Inflammatory macrophage (primary cell): ENCODE results near the gene TANGO2.

Source experiments
- DNase-seq, 2 donors: peaks; one replicate each; pipeline ENCODE4 v3.0.0-alpha.2; 2020 to 2022
- total RNA-seq, 18 experiments: gene quantifications; one replicate each; lab custom pipeline; 2026; ENCODE audit warnings: mixed read lengths in 6 of 18, inconsistent platforms in 2 of 18; lab: John Stamatoyannopoulos, UW

Gene TANGO2
- 21.7 to 79.2 (median 57.7) reads per million in 18 experiments for total RNA-seq

DNA sequence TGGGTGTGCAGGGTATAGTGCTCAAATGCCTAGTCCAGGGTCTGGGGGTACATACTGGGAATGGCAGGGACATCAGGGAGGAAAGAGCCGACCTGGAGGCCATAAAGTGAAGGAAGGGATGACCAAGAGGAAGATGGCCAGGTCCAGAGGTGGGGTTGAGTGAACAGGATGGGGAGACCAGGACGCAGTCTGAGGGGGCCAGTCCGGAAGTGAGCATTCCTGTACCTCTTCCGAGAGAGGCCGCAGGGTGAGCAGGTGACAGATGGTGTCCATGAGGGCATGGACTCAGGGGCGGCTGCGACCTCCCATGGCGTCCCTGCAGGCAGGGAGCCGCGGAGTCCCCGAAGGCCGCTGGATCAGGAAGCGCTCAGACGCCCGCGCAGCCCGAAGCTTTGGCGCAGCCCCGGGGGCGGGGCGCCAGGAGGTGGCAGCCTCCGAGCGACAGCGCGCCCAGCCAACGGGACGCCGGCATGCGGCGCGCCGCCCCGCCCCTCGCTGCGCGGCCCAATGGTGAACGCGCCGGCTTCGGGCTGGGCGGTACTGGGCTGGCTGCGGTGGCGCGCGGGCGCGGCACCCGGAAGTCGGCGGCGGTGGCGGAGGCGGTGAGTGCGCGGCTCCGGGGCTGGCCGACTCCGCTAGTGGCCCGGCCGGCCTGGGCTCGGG lies at the start of gene TANGO2:
Gene TANGO2, plus strand, starts transcription at position 578 of the 663 bp plus-strand sequence. CDS start 15,689 bp downstream, outside the sequence.
- DNase-seq, result peak; percentile 96

- DNase-seq, result no peak
These were observed 49.4 kb upstream of the TANGO2 start for GRCh38 chr22:19971276-19972124.

- DNase-seq, result no peak
These were observed 48.7 kb upstream of the TANGO2 start for GRCh38 chr22:19972251-19972650.

- DNase-seq, result no peak
These were observed 48.0 kb upstream of the TANGO2 start for GRCh38 chr22:19972652-19973550.

GRCh38 chr22:19973551-19974267 lies 47.2 kb upstream of the TANGO2 start:
- no peak for DNase-seq

DNA sequence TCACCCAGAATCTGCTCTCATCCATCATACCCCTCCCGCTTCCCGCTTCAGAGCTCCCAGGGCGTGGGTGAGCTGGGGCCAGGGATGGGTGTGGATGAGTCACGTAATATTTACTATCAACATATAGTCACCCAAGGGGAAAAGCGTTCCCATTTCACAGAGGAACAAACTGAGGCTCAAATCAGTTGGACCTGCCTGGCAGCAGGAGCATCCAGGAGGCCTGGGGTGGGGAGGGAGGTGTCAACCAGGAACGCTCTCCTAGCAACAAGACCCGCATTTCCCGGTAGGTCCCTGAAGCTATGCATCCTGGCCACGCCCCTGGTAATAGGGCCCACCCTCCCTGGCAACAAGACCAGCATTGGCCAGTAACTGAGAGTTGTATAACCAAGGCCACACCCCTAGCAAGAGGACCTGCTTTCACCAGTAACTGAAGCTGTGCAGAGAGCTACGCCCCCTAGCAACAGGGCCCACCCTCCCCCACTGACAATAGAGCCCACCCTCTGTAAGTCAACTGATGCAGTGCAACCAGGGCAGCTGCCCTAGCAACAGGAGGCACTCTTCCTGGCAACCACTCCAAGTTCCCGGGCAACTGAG lies 46.5 kb upstream of the TANGO2 start:
- DNase-seq, result peak; percentile 5 to 12

DNA sequence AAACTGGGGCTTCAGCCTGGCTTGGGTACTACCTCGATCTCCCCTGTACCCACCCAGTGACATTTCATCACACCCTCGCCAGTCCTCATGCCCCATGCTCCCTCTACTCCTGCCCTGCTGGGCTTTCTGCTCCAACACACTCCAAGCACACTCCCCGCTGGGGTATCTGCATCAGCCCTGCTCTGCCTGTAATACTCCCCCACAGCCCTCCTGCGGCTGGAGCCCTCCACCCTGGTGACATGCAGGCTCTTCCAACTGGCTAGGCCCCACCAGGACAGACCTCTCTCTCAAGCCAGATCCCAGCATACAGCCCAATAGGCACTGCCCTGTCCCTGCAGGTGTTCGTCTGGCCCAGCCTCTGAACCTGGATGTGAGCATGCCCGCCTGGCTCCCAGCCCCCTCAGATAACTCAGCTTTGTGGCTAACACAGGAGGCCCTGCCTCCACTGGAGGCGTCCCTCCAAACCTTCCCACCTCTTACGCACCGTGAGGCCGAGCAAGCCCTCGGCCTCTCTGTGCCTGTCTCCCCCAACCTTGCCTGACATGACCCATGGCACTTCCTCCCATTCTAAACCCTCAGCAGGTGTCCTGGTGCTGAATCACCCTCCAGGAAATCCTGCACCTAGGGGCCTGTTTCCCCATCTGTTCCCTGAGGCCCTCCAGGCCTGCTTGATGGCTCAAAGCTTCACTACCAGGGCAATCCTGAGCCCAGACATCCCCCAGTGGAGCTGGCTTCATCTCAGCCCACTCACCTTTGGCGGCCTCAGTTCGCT lies 45.8 kb upstream of the TANGO2 start:
- no peak for DNase-seq

- DNase-seq, result no peak
These were observed 45.2 kb upstream of the TANGO2 start for GRCh38 chr22:19975707-19976035.

- no peak for DNase-seq
These were observed 44.2 kb upstream of the TANGO2 start for GRCh38 chr22:19976671-19977070.

DNA sequence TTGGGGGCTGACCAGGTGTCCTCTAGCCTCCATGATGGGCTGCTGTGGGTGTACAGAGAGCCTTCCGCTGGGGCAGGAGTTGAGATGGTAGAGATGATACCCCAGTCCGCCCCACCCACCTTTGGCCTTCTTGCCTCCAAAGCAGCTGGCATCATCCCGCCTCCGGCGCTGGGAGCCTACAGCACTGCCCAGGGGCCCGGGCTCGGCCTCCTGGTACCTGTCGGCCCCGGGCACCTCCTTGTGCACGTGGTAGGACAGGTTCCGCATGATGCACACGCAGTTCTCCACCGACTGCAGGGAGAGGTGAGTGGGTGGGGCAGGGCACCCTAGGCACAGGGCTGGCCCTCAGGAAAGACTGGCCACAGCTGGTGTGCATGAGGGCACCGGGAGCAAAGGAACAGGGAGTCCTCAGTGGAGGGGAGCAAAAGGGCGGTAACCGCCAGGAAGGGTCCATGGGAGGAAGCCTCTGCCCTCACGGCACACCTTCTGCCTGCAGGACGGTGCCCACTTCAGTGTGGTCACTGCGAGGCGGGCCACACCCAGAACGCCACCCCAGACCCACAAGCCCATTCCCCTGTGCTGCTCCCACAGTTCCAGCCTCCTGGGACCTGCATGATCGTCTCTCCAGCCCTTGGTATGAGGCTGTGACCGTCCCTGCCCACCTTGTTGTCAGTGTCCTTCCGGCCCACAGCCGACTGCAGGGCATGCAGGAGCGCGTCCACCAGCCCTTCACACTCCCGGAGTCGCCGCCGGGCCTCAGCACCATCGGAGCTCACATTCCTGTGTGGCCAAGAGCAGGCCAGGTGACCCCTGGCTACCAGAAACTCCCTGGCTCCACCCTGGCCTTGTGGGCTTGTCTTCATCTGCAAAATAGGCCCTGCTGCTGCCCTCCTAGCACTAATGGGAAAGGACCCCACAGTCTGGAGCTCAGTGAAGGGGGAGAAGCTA lies 43.3 kb upstream of the TANGO2 start:
- DNase-seq, result no peak

DNA sequence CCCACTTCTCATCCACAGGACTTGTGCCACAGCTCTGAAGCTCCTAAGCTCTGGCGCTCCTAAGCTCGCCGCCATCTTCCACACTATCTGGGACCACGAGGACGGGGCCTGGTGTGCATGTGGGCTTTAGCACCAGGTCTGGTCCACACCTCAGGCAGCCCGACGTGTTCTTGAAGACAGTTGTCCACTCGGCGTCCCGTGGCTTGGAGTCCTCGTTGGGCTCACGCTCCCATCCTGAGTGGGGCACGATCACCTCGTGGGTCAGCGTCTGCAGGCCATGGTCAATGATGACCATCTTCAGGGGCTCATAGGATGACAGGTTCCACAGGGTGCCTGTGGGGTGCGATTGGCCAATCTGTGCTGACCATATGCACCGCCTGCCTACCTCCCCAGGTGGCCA lies 42.2 kb upstream of the TANGO2 start:
- no peak for DNase-seq

DNA sequence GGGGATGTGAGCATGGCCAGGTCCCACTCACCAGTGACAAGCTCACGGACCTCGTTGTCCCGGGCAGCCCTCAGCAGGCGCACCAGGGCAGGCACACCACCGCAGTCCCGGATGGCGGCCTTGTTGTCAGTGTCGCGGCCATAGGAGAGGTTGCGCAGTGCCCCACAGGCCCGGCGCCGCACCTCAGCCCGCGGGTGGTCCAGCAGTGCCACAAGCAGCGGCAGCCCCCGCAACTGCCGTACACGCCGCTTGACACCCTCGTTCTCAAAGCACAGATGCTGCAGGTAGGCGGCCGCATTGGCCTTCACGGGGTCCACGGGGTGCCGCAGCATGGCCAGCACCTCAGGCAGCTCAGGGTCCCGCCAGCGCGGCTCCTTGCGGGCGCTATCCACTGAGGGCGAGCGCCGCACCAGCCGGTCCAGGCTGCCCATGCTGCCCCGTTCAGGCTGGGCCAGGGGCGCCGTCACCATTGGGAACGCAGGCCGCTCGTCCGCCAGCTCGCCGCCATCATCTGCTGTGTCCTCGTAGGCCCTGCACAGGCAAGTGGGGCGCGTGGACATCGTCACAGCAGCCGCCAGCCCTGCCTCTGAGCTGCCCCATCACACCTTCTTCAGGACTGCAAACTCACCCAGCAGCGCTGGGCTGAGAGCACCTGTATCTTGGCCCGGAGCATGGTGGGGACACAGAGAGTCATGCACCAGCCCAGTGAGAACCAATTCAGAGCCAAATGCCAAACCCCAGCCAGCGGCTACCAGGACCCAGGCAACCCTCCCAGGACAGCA lies 41.0 kb upstream of the TANGO2 start:
- DNase-seq, result no peak

GRCh38 chr22:19980766-19981165 lies 40.1 kb upstream of the TANGO2 start:
- no peak for DNase-seq

DNA sequence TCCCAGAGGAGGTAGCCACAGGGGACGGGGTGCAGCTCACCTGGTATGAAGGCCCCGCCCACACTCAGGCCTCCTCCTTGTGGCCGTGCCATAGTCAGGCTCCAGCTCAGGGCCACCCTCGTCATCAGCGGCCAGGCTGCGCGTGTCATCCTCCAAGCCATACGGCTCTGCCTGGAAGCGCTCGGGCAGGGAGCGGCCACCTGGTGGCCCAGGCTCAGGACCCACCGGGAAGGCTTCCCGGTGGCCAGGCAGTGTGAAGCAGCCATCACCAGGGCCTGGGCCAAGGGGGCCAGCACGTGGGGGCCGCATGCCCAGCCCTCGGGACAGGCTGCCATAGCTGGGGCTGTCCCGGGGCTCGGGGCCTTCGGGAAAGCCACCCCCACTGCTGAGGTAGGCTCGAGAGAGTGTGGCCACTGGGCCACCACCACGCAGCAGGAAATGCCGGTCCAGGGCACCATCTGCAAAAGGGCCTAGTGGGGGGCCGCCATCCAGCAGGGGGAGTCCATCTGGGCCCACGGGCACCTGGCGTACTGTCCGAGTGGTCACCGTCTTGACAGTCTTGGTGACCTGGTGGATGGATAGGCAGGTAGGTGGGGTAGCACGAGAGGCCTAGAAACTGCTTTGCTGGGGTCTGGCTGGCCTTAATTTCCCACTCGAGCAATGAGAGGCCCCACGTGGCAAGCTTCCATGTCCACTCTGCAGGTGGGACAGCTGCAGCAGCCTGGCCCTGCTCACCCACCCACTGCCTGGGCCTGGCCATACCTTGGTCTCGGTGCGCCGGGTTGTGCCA lies 39.5 kb upstream of the TANGO2 start:
- DNase-seq, result no peak

GRCh38 chr22:19981961-19982920 lies 38.7 kb upstream of the TANGO2 start:
- no peak for DNase-seq

GRCh38 chr22:19982991-19983578 lies 37.8 kb upstream of the TANGO2 start:
- DNase-seq, result no peak

GRCh38 chr22:19983741-19984140 lies 37.2 kb upstream of the TANGO2 start:
- DNase-seq, result no peak
